Neural cell (in vitro differentiated cells): ENCODE measurements around the gene CPXM2. TPM values are rescaled to one million over a fixed set of nuclear protein-coding genes. Genes with fewer than 3 reads are reported as not detected.

Source experiments
- H2AFZ ChIP-seq: fragments of 200-600, 300-800 bp; sonication (generic), shearing (Covaris generic); 2 replicates; pipeline ENCODE4 v1.6.0; 2014; ENCODE audit warnings: low read depth, mild to moderate bottlenecking, antibody characterized with exemption, low read length, moderate library complexity
- H3F3A ChIP-seq: fragments of 200-600 bp; shearing (Covaris generic); 2 replicates; pipeline ENCODE4 v1.6.1; 2016; ENCODE audit warnings: mild to moderate bottlenecking, moderate library complexity, mixed read lengths, antibody characterized with exemption, low read length; ENCODE audit not compliant: insufficient read depth, poor library complexity, severe bottlenecking
- H3K27ac ChIP-seq: fragments of 200-600, 300-800 bp; sonication (generic), shearing (Covaris generic); 2 replicates; pipeline ENCODE4 v1.5.1; 2014; ENCODE audit warnings: mild to moderate bottlenecking, low read length, moderate library complexity
- H3K27me3 ChIP-seq: fragments of 300-800, 200-600 bp; sonication (generic), shearing (Covaris generic); 2 replicates; pipeline ENCODE4 v1.6.0; 2014; ENCODE audit warnings: mild to moderate bottlenecking, low read depth, low read length, moderate library complexity; ENCODE audit not compliant: insufficient read depth
- H3K36me3 ChIP-seq: fragments of 300-800, 200-600 bp; sonication (generic), shearing (Covaris generic); 2 replicates; pipeline ENCODE4 v1.5.1; 2014; ENCODE audit warnings: mild to moderate bottlenecking, antibody characterized with exemption, low read length, moderate library complexity; ENCODE audit not compliant: insufficient read depth
- H3K4me2 ChIP-seq: fragments of 300-800, 200-600 bp; sonication (generic), shearing (Covaris generic); 2 replicates; pipeline ENCODE4 v1.6.0; 2014; ENCODE audit warnings: mild to moderate bottlenecking, low read length
- H3K4me3 ChIP-seq: fragments of 300-800, 200-600 bp; sonication (generic), shearing (Covaris generic); 2 replicates; pipeline ENCODE4 v1.5.1; 2014; ENCODE audit warnings: mild to moderate bottlenecking, low read length, moderate library complexity
- H3K79me2 ChIP-seq: fragments of 200-600 bp; shearing (Covaris generic); replicated peaks from 2 replicates; pipeline ENCODE4 v1.6.0; 2014; ENCODE audit warnings: mild to moderate bottlenecking, low read length, moderate library complexity; ENCODE audit not compliant: insufficient read depth
- H3K9ac ChIP-seq: fragments of 300-800, 200-600 bp; sonication (generic), shearing (Covaris generic); 2 replicates; pipeline ENCODE4 v1.6.1; 2016; ENCODE audit warnings: mild to moderate bottlenecking, low read length, mixed read lengths
- H3K9me2 ChIP-seq: fragments of 200-600 bp; shearing (Covaris generic); 2 replicates; pipeline ENCODE4 v1.6.1; 2016; ENCODE audit warnings: mild to moderate bottlenecking, low read length, mixed read lengths; ENCODE audit not compliant: insufficient read depth
- H3K9me3 ChIP-seq: fragments of 200-600, 300-800 bp; sonication (generic), shearing (Covaris generic); 2 replicates; pipeline ENCODE4 v1.6.1; 2016; ENCODE audit warnings: mild to moderate bottlenecking, mixed run types, low read length, moderate library complexity, mixed read lengths
- H4K20me1 ChIP-seq: fragments of 200-600 bp; shearing (Covaris generic); 2 replicates; pipeline ENCODE4 v1.6.1; 2016; ENCODE audit warnings: mild to moderate bottlenecking, mixed run types; ENCODE audit not compliant: insufficient read depth
- CTCF ChIP-seq: fragments of 450-650 bp; IDR thresholded peaks from 2 replicates; pipeline ENCODE4 v1.5.1; 2014; ENCODE audit warnings: antibody characterized with exemption, mild to moderate bottlenecking, moderate library complexity; ENCODE audit not compliant: poor library complexity, severe bottlenecking
- EP300 ChIP-seq: fragments of 450-650 bp; conservative IDR thresholded peaks from 2 replicates; pipeline ENCODE4 v1.6.1; 2014; ENCODE audit warnings: antibody characterized with exemption, mild to moderate bottlenecking, moderate library complexity; ENCODE audit not compliant: poor library complexity, severe bottlenecking
- EZH2 ChIP-seq: fragments of 200-600, 300-800 bp; shearing (Covaris generic), sonication (generic); IDR thresholded peaks from 2 replicates; pipeline ENCODE4 v1.6.1; 2014; ENCODE audit warnings: antibody characterized with exemption, low read length, borderline replicate concordance, mild to moderate bottlenecking; ENCODE audit not compliant: insufficient read depth, poor library complexity, severe bottlenecking
- MXI1 ChIP-seq: fragments of 450-650 bp; conservative IDR thresholded peaks from 2 replicates; pipeline ENCODE4 v1.6.1; 2014; ENCODE audit warnings: antibody characterized with exemption, mild to moderate bottlenecking; ENCODE audit not compliant: poor library complexity, severe bottlenecking
- POLR2AphosphoS5 ChIP-seq: IDR thresholded peaks from 2 replicates; pipeline ENCODE4 v1.6.1; 2012
- RAD21 ChIP-seq: fragments of 450-650 bp; conservative IDR thresholded peaks from 2 replicates; pipeline ENCODE4 v1.6.1; 2014; ENCODE audit warnings: antibody characterized with exemption, mild to moderate bottlenecking, moderate library complexity
- REST ChIP-seq: IDR thresholded peaks from 2 replicates; pipeline ENCODE4 v1.6.1; 2012; ENCODE audit warnings: borderline replicate concordance
- SMC3 ChIP-seq: fragments of 450-650 bp; conservative IDR thresholded peaks from 2 replicates; pipeline ENCODE4 v1.6.1; 2014; ENCODE audit warnings: antibody characterized with exemption, mild to moderate bottlenecking, moderate library complexity; ENCODE audit not compliant: poor library complexity
- TAF1 ChIP-seq: IDR thresholded peaks from 2 replicates; pipeline ENCODE4 v1.6.1; 2012; ENCODE audit warnings: low read depth
- polyA plus RNA-seq: library from polyadenylated mRNA; depleted of rRNA; stranded (reverse); fragments of >200 nt; gene quantifications from 2 replicates; pipeline ENCODE4 v1.2.3, GENCODE V29; 2014

Gene CPXM2
- polyA plus RNA-seq, 1 donor from 2014 or later = not detected

- no peak overlapping the region for H2AFZ ChIP-seq
- no peaks in the 10 kb centered on the region for H4K20me1 ChIP-seq
- no peaks in the 10 kb centered on the region for H3K27me3 ChIP-seq
- H3K27ac ChIP-seq = no peak overlapping the region
- no peaks in the 10 kb centered on the region for H3K9me2 ChIP-seq
- no peak overlapping the region for H3K4me2 ChIP-seq
- TF ChIP-seq POLR2AphosphoS5 (no peak), EZH2 (no peak), EP300 (no peak), SMC3 (no peak), REST (no peak), RAD21 (no peak), CTCF (no peak)
- H3K36me3 ChIP-seq = no peaks in the 10 kb centered on the region
- no peaks in the 10 kb centered on the region for H3K9me3 ChIP-seq
- no peak overlapping the region for H3K9ac ChIP-seq
- H3F3A ChIP-seq = no peaks in the 10 kb centered on the region
- H3K79me2 ChIP-seq = no peaks in the 10 kb centered on the region
- H3K4me3 ChIP-seq = no peak overlapping the region
Measured at GRCh38 chr10:123771877-123772644, 119.5 kb downstream of the CPXM2 start.

- TF ChIP-seq EZH2 = no peak
- no peak for TF ChIP-seq TAF1
- no peak for TF ChIP-seq MXI1
- TF ChIP-seq RAD21 = no peak
- no peak for TF ChIP-seq POLR2AphosphoS5
- no peak for TF ChIP-seq CTCF
- no peak for TF ChIP-seq EP300
- no peak for TF ChIP-seq SMC3
- no peak for TF ChIP-seq REST
- Histone ChIP-seq H3K9ac (no peak overlapping the region), H3K79me2 (no peaks in the 10 kb centered on the region), H3K27ac (no peak overlapping the region), H3K9me3 (no peaks in the 10 kb centered on the region), H3K4me2 (no peak overlapping the region), H3K36me3 (no peaks in the 10 kb centered on the region), H4K20me1 (no peaks in the 10 kb centered on the region), H3K9me2 (no peaks in the 10 kb centered on the region), H3F3A (no peaks in the 10 kb centered on the region), H2AFZ (no peak overlapping the region), H3K27me3 (no peaks in the 10 kb centered on the region), H3K4me3 (no peak overlapping the region)
Measured at GRCh38 chr10:123769647-123770046, 122.0 kb downstream of the CPXM2 start.
